Glomerular endothelial cell (primary cell): ENCODE measurements around the gene SP140. TPM values are rescaled to one million over a fixed set of nuclear protein-coding genes. Genes with fewer than 3 reads are reported as not detected.
"Not testable (repeated sequence)": the region's sequence is repeated elsewhere in the genome, so short reads cannot be mapped to it uniquely, and the experiment has no call there.

Experiments
- DNase-seq: peaks from one replicate; pipeline ENCODE4 v3.0.0-alpha.2; 2011; ENCODE audit warnings: low read depth, low spot score; ENCODE audit errors: extremely low read depth
- total RNA-seq: library from RNA; depleted of rRNA; stranded (reverse); fragments of >200 nt; gene quantifications from 2 replicates; pipeline ENCODE4 v1.2.3, GENCODE V29; 2015

Gene SP140
- total RNA-seq, 1 donor from 2014 or later, result not detected

- DNase-seq, result not testable (repeated sequence)
These were observed 2.7 kb upstream of the SP140 start for GRCh38 chr2:230222829-230223228.

GRCh38 chr2:230224458-230224857 lies 1.1 kb upstream of the SP140 start:
- no peak for DNase-seq

- DNase-seq, result no peak
These were observed 565 bp downstream of the SP140 start for GRCh38 chr2:230226051-230226551.

- DNase-seq, result no peak
These were observed 1.7 kb downstream of the SP140 start for GRCh38 chr2:230227216-230227615.

GRCh38 chr2:230230087-230230486 lies 4.6 kb downstream of the SP140 start:
- DNase-seq, result no peak

GRCh38 chr2:230230496-230231200 lies 5.1 kb downstream of the SP140 start:
- no peak for DNase-seq

GRCh38 chr2:230231251-230231650 lies 5.7 kb downstream of the SP140 start:
- DNase-seq, result no peak

GRCh38 chr2:230234122-230234722 lies 8.7 kb downstream of the SP140 start:
- DNase-seq, result no peak

- no peak for DNase-seq
These were observed 9.3 kb downstream of the SP140 start for GRCh38 chr2:230234845-230235244.

GRCh38 chr2:230244211-230244610 lies 18.7 kb downstream of the SP140 start:
- no peak for DNase-seq

GRCh38 chr2:230246206-230246605 lies 20.7 kb downstream of the SP140 start:
- DNase-seq, result no peak

- DNase-seq, result no peak
These were observed 24.7 kb downstream of the SP140 start for GRCh38 chr2:230250231-230250630.

GRCh38 chr2:230254152-230254881 lies 28.8 kb downstream of the SP140 start:
- no peak for DNase-seq

GRCh38 chr2:230256733-230257332 lies 31.3 kb downstream of the SP140 start:
- DNase-seq, result no peak

- no peak for DNase-seq
These were observed 32.9 kb downstream of the SP140 start for GRCh38 chr2:230258483-230258882.

GRCh38 chr2:230262246-230262645 lies 36.7 kb downstream of the SP140 start:
- DNase-seq, result no peak

GRCh38 chr2:230264945-230265344 lies 39.4 kb downstream of the SP140 start:
- not testable (repeated sequence) for DNase-seq

- no peak for DNase-seq
These were observed 41.1 kb downstream of the SP140 start for GRCh38 chr2:230266638-230267037.

GRCh38 chr2:230267059-230267458 lies 41.5 kb downstream of the SP140 start:
- no peak for DNase-seq

- DNase-seq, result no peak
These were observed 42.0 kb downstream of the SP140 start for GRCh38 chr2:230267556-230267955.

- DNase-seq, result no peak
These were observed 43.2 kb downstream of the SP140 start for GRCh38 chr2:230268606-230269243.
